HFF-Myc (cell line): ENCODE measurements around the gene FBXO24.

Source experiments
- DNase-seq: peaks from one replicate; pipeline ENCODE4 v3.0.0-alpha.2; 2011; ENCODE audit warnings: low read depth; ENCODE audit errors: extremely low read depth
- H3K4me3 ChIP-seq: replicated peaks from 2 replicates; pipeline ENCODE4 v1.5.1; 2011; ENCODE audit warnings: low read depth, mild to moderate bottlenecking, control low read depth, low read length
- CTCF ChIP-seq: IDR thresholded peaks from 2 replicates; pipeline ENCODE4 v1.5.1; 2012; ENCODE audit warnings: mild to moderate bottlenecking, low read depth, low read length, control low read depth; ENCODE audit errors: missing control alignments

Gene FBXO24

GRCh38 chr7:100582650-100583049 is 3.5 kb upstream of the FBXO24 start:
- no peak for DNase-seq
- no peak for TF ChIP-seq CTCF
- H3K4me3 ChIP-seq = no peak overlapping the region

DNA sequence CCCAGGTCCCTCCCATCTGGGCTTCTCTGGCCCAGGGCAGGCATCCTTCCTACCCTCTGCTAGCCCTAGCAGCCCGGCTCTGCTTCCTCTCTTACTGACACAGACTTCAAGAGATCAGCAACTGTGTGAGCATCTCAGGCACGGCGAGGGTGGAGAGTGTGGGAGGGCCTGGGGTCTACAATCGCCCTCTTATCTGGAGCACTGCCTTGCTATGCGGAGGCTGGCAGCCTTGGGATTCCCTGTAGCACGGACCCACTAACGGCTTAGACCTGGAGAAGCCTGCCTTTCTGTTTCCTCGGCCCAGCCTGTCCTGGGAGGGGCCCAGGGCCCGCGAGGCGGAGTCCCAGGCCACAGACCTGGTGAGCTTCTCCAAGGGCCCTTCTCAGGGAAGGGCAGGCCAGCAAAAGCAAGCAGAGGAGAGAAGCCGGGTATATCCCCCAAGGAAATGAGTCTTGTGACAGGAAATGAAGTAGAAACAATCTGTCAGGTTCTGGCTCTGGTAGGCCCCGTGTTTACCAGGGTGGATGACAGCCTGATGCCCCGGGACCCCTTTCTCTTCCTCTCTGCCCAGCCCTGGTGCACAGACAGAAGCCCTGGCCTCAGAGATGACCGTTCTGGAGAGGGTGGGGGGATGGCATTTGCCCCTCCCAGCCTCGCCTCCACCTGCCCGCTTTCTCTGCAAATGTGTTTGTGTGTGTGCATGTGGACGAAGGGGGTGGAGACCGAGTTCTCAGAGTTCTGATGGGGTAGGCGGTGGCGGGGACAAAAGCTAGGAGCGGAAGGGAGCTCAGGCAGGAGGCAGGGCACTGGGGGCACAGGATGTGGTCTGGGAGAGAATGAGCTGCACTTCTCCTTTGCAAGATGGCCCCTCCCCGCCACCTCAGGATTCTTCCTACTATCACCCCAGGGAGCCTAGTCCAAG is 2.7 kb upstream of the FBXO24 start:
- DNase-seq = no peak
- peak overlapping the region; percentile 90 for H3K4me3 ChIP-seq

DNA sequence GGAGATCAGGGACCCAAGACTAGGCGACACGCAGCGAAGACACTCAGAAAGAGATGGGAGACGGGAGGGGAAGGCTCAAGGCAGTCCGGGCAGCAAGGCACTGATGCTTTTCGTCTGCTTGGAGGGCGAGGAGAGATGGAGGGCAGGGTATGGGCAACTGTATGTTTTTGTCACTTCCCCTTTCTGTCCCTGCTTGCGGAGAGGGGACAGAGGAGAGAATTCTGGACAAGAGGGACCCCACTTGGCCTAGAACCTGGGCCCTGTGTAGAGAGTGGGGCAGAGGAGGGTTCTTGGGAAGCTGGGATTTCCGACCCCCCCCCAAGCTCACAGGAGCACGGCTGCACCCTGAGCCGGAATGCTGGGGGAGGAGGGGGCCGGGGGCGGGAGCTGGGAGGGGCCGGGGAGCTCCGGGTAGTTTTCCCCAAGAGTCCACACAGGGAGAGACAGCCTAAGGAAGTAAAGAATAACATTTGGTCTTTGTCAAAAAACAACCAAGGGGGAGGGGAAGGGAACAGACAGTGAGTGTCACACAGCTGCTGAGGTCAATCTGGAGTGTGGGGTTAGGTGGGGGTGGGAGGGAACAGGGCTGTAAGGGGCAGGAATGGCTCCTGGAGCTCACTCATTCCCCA is 2.0 kb upstream of the FBXO24 start:
- DNase-seq = no peak
- H3K4me3 ChIP-seq = peak overlapping the region; percentile 90
- TF ChIP-seq CTCF = no peak

More for the DNA sequence above, 2.7 kb upstream of the FBXO24 start:
- TF ChIP-seq CTCF = no peak

DNA sequence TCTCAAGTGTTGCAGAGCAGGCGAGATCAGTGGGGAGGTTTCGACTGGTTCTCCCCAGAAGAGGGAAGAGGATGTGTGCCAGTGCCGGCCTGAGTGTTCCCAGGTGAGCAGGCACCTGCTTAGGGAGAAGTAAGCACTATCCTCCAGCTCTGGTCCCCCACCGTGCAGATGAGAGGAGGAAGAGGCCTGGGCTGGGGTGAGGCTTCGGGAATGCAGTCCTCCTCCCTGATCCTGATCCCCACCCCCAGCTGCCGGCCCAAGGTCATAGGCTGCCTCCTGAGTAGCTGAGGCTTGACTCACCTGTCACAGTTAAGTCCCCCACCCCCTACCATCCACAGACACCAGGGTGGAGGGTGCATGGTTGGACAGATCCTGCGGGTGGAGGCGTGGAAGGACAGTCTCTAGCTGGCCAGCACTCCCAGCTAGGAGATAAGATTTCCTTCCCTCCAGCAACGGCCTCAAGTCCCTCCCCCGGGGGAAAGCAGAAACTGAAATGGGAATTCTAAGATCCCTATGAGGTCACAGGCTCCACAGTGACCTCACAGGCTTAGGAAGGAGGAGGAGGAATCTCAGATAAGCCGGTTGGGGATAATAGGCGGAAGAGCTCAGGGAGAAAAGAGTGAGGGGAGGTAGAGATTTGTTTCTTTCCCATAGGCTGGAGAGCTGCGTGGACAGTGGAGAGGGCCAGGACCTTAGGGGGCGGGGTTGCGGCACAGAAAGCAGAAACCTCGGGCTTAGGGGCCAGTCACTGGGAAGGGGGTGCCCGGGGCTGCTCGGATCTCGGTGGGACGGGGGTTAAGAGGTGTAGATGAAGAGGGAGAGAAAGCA is 1.2 kb upstream of the FBXO24 start:
- H3K4me3 ChIP-seq = peak overlapping the region; percentile 90
- no peak for TF ChIP-seq CTCF
- DNase-seq = no peak

GRCh38 chr7:100585511-100586265 is 440 bp upstream of the FBXO24 start, which contains the start of gene LRCH4:
TSS of gene LRCH4 (minus strand) at chr7:100586129. CDS start at chr7:100586100, 29 bp downstream.
- TF ChIP-seq CTCF = no peak
- DNase-seq = no peak
- peak within 1 kb of the TSS; percentile 90 for H3K4me3 ChIP-seq

DNA sequence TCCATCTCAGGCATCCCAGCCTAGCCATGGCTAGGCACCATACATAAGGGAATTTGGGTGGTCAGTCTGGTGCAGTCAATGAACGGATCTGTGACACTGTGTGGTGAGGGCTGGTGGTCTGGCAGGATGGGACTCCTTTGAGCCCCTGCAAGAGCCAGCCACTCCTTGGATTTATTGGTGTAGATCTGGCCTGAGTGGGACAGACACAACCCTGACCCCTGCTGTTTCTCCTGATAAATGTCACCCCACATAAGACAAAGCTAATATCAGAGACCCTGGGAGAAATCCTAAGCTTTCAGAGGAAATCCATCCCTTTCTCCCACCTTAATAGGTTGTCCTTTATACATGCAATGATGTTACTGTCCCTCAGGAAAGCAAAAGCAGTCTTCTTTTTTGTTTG is 2.3 kb downstream of the FBXO24 start:
- no peak overlapping the region for H3K4me3 ChIP-seq
- peak; percentile 44 for TF ChIP-seq CTCF
- DNase-seq = no peak
